Measurements from ENCODE around the gene FAM171A1.

Gene FAM171A1

GRCh38 chr10:15238555-15239335 lies 132.3 kb downstream of the FAM171A1 start:
- TF ChIP-seq FOXP2 (optimal IDR thresholded peaks at IDR 0.05; ENCODE audit: control extremely low read depth, extremely low read length, insufficient read depth), result no peak
- TF ChIP-seq EZH2 (IDR thresholded peaks at IDR 0.05), result no peak
- no peak for TF ChIP-seq POLR2AphosphoS5 (IDR thresholded peaks at IDR 0.05; ENCODE audit: borderline replicate concordance, low read depth, low read length)
- no peaks in the 10 kb centered on the region for H3K9me3 ChIP-seq (ENCODE audit: low read depth, low read length)
- H3K27ac ChIP-seq, result no peak overlapping the region
- no peaks in the 10 kb centered on the region for H3K36me3 ChIP-seq (ENCODE audit: insufficient read depth, low read length)
- H3K4me3 ChIP-seq, result no peak overlapping the region
- no peak for DNase-seq (ENCODE audit: low read depth, low spot score)
- no peak overlapping the region for H3K9ac ChIP-seq (ENCODE audit: insufficient read length)

GRCh38 chr10:15237351-15237750 lies 133.7 kb downstream of the FAM171A1 start:
- TF ChIP-seq FOXP2 (optimal IDR thresholded peaks at IDR 0.05; ENCODE audit: control extremely low read depth, extremely low read length, insufficient read depth) (no peak), EZH2 (IDR thresholded peaks at IDR 0.05) (no peak), POLR2AphosphoS5 (IDR thresholded peaks at IDR 0.05; ENCODE audit: borderline replicate concordance, low read depth, low read length) (no peak)
- Histone ChIP-seq H3K36me3 (ENCODE audit: insufficient read depth, low read length) (no peaks in the 10 kb centered on the region), H3K9ac (ENCODE audit: insufficient read length) (no peak overlapping the region), H3K27ac (no peak overlapping the region), H3K4me3 (no peak overlapping the region), H3K9me3 (ENCODE audit: low read depth, low read length) (no peaks in the 10 kb centered on the region)
- no peak for DNase-seq (ENCODE audit: low read depth, low spot score)

- H3K36me3 ChIP-seq (ENCODE audit: insufficient read depth, low read length), result no peaks in the 10 kb centered on the region
- H3K9ac ChIP-seq (ENCODE audit: insufficient read length), result no peak overlapping the region
- H3K9me3 ChIP-seq (ENCODE audit: low read depth, low read length), result no peaks in the 10 kb centered on the region
- no peak overlapping the region for H3K27ac ChIP-seq
- no peak for TF ChIP-seq EZH2 (IDR thresholded peaks at IDR 0.05)
- no peak for TF ChIP-seq POLR2AphosphoS5 (IDR thresholded peaks at IDR 0.05; ENCODE audit: borderline replicate concordance, low read depth, low read length)
- no peak for TF ChIP-seq FOXP2 (optimal IDR thresholded peaks at IDR 0.05; ENCODE audit: control extremely low read depth, extremely low read length, insufficient read depth)
- no peak overlapping the region for H3K4me3 ChIP-seq
- no peak for DNase-seq (ENCODE audit: low read depth, low spot score)
Observed at GRCh38 chr10:15236340-15236739, 134.7 kb downstream of the FAM171A1 start.

GRCh38 chr10:15232279-15232678 lies 138.8 kb downstream of the FAM171A1 start:
- H3K9me3 ChIP-seq (ENCODE audit: low read depth, low read length), result no peaks in the 10 kb centered on the region
- no peak overlapping the region for H3K27ac ChIP-seq
- no peaks in the 10 kb centered on the region for H3K36me3 ChIP-seq (ENCODE audit: insufficient read depth, low read length)
- no peak for DNase-seq (ENCODE audit: low read depth, low spot score)
- no peak for TF ChIP-seq EZH2 (IDR thresholded peaks at IDR 0.05)
- no peak overlapping the region for H3K9ac ChIP-seq (ENCODE audit: insufficient read length)
- H3K4me3 ChIP-seq, result no peak overlapping the region

- Histone ChIP-seq H3K4me3 (no peak overlapping the region), H3K27ac (no peak overlapping the region), H3K36me3 (ENCODE audit: insufficient read depth, low read length) (no peaks in the 10 kb centered on the region), H3K9ac (ENCODE audit: insufficient read length) (no peak overlapping the region), H3K9me3 (ENCODE audit: low read depth, low read length) (no peaks in the 10 kb centered on the region)
- no peak for TF ChIP-seq POLR2AphosphoS5 (IDR thresholded peaks at IDR 0.05; ENCODE audit: borderline replicate concordance, low read depth, low read length)
- no peak for TF ChIP-seq EZH2 (IDR thresholded peaks at IDR 0.05)
- TF ChIP-seq FOXP2 (optimal IDR thresholded peaks at IDR 0.05; ENCODE audit: control extremely low read depth, extremely low read length, insufficient read depth), result no peak
- DNase-seq (ENCODE audit: low read depth, low spot score), result no peak
Observed at GRCh38 chr10:15231426-15231825, 139.7 kb downstream of the FAM171A1 start.

- Histone ChIP-seq H3K9ac (ENCODE audit: insufficient read length) (no peak overlapping the region), H3K27ac (no peak overlapping the region), H3K4me3 (no peak overlapping the region), H3K36me3 (ENCODE audit: insufficient read depth, low read length) (no peaks in the 10 kb centered on the region), H3K9me3 (ENCODE audit: low read depth, low read length) (no peaks in the 10 kb centered on the region)
- TF ChIP-seq FOXP2 (optimal IDR thresholded peaks at IDR 0.05; ENCODE audit: control extremely low read depth, extremely low read length, insufficient read depth) (no peak), EZH2 (IDR thresholded peaks at IDR 0.05) (no peak), POLR2AphosphoS5 (IDR thresholded peaks at IDR 0.05; ENCODE audit: borderline replicate concordance, low read depth, low read length) (no peak)
- no peak for DNase-seq (ENCODE audit: low read depth, low spot score)
Observed at GRCh38 chr10:15230257-15230656, 140.8 kb downstream of the FAM171A1 start.

GRCh38 chr10:15229268-15229667 lies 141.8 kb downstream of the FAM171A1 start:
- Histone ChIP-seq H3K9me3 (ENCODE audit: low read depth, low read length) (no peaks in the 10 kb centered on the region), H3K4me3 (no peak overlapping the region), H3K9ac (ENCODE audit: insufficient read length) (no peak overlapping the region), H3K36me3 (ENCODE audit: insufficient read depth, low read length) (no peaks in the 10 kb centered on the region), H3K27ac (no peak overlapping the region)
- TF ChIP-seq FOXP2 (optimal IDR thresholded peaks at IDR 0.05; ENCODE audit: control extremely low read depth, extremely low read length, insufficient read depth) (no peak), POLR2AphosphoS5 (IDR thresholded peaks at IDR 0.05; ENCODE audit: borderline replicate concordance, low read depth, low read length) (no peak), EZH2 (IDR thresholded peaks at IDR 0.05) (no peak)
- no peak for DNase-seq (ENCODE audit: low read depth, low spot score)

- Histone ChIP-seq H3K4me3 (no peak overlapping the region), H3K9ac (ENCODE audit: insufficient read length) (no peak overlapping the region), H3K9me3 (ENCODE audit: low read depth, low read length) (no peaks in the 10 kb centered on the region), H3K27ac (no peak overlapping the region), H3K36me3 (ENCODE audit: insufficient read depth, low read length) (no peaks in the 10 kb centered on the region)
- no peak for DNase-seq (ENCODE audit: low read depth, low spot score)
- TF ChIP-seq FOXP2 (optimal IDR thresholded peaks at IDR 0.05; ENCODE audit: control extremely low read depth, extremely low read length, insufficient read depth) (no peak), POLR2AphosphoS5 (IDR thresholded peaks at IDR 0.05; ENCODE audit: borderline replicate concordance, low read depth, low read length) (no peak)
Observed at GRCh38 chr10:15228426-15228825, 142.7 kb downstream of the FAM171A1 start.

All from SK-N-MC (cell line).